SU-DHL-6 (cell line): Measurements from ENCODE around the gene B3GNT8.

Experiments
- CTCF ChIP-seq: fragments of 200-600 bp; sonication (generic); IDR thresholded peaks from one replicate; pipeline ENCODE4 v1.5.1; 2017; ENCODE audit warnings: antibody characterized with exemption, mild to moderate bottlenecking, low read length, moderate library complexity; ENCODE audit not compliant: insufficient read depth, poor library complexity, severe bottlenecking
- EZH2phosphoT487 ChIP-seq: fragments of 200-600 bp; sonication (generic), shearing (Covaris generic); conservative IDR thresholded peaks from 2 replicates; pipeline ENCODE4 v1.6.1; 2018; ENCODE audit warnings: mild to moderate bottlenecking, antibody characterized with exemption, low read length, moderate library complexity, mixed read lengths

- TF ChIP-seq CTCF (no peak), EZH2phosphoT487 (no peak)
These were observed 31.8 kb downstream of the B3GNT8 start for GRCh38 chr19:41395355-41395754.
